GM23338 (cell line): ENCODE data around the gene NELFB. TPM values are rescaled to one million over a fixed set of nuclear protein-coding genes. Genes with fewer than 3 reads are reported as not detected.

Experiments
- ATAC-seq: fragments of 200-7000 bp; cut with Tn5 transposase; 3 replicates; pipeline ENCODE4 v1.9.1; 2020
- DNase-seq: peaks from one replicate; pipeline ENCODE4 v3.0.0-alpha.2; 2015; ENCODE audit warnings: low spot score
- H2AFZ ChIP-seq: fragments of 200-600 bp; sonication (generic); 2 replicates; pipeline ENCODE4 v1.8.0; 2016; ENCODE audit warnings: antibody characterized with exemption, mild to moderate bottlenecking, moderate library complexity
- H3F3A ChIP-seq: fragments of 200-600 bp; sonication (generic); replicated peaks from 2 replicates; pipeline ENCODE4 v1.8.0; 2017; ENCODE audit warnings: antibody characterized with exemption, mixed run types, low read depth
- H3K27ac ChIP-seq: fragments of 200-600 bp; sonication (generic); 2 replicates; pipeline ENCODE4 v1.6.1; 2016; ENCODE audit warnings: low read depth
- H3K27me3 ChIP-seq: fragments of 200-600 bp; sonication (generic); 2 replicates; pipeline ENCODE4 v1.8.0; 2016; ENCODE audit warnings: mild to moderate bottlenecking, mixed run types, moderate library complexity; ENCODE audit not compliant: insufficient read depth
- H3K36me3 ChIP-seq: fragments of 200-600 bp; sonication (generic); 2 replicates; pipeline ENCODE4 v1.8.0; 2016; ENCODE audit warnings: mild to moderate bottlenecking; ENCODE audit not compliant: insufficient read depth
- H3K4me1 ChIP-seq: fragments of 200-600 bp; sonication (generic); 2 replicates; pipeline ENCODE4 v1.8.0; 2016; ENCODE audit warnings: mild to moderate bottlenecking, moderate library complexity; ENCODE audit not compliant: insufficient read depth
- H3K4me2 ChIP-seq: fragments of 200-600 bp; sonication (generic); 2 replicates; pipeline ENCODE4 v1.7.1; 2017; ENCODE audit warnings: mixed run types
- H3K4me3 ChIP-seq: fragments of 200-600 bp; sonication (generic); 2 replicates; pipeline ENCODE4 v1.6.1; 2016; ENCODE audit warnings: mixed run types
- H3K79me2 ChIP-seq: fragments of 200-600 bp; sonication (generic); replicated peaks from 2 replicates; pipeline ENCODE4 v1.8.0; 2017; ENCODE audit warnings: mild to moderate bottlenecking; ENCODE audit not compliant: insufficient read depth
- H3K9me2 ChIP-seq: fragments of 200-600 bp; sonication (generic); 2 replicates; pipeline ENCODE4 v1.8.0; 2017; ENCODE audit not compliant: insufficient read depth
- H4K20me1 ChIP-seq: fragments of 200-600 bp; sonication (generic); replicated peaks from 2 replicates; pipeline ENCODE4 v1.8.0; 2017; ENCODE audit warnings: mild to moderate bottlenecking; ENCODE audit not compliant: insufficient read depth
- H3K27ac Mint-ChIP-seq: 2 replicates; pipeline ENCODE4 v1.8.0; 2020; ENCODE audit warnings: inconsistent platforms, mild to moderate bottlenecking, moderate library complexity, mixed read lengths
- H3K27me3 Mint-ChIP-seq: 3 replicates; pipeline ENCODE4 v1.8.0; 2022; ENCODE audit warnings: low read depth, mild to moderate bottlenecking, moderate library complexity, mixed read lengths, inconsistent platforms; ENCODE audit not compliant: insufficient read depth, poor library complexity
- H3K36me3 Mint-ChIP-seq: 3 replicates; pipeline ENCODE4 v1.8.0; 2021; ENCODE audit warnings: low read depth, mild to moderate bottlenecking, inconsistent platforms, moderate library complexity, mixed read lengths
- H3K4me1 Mint-ChIP-seq: 3 replicates; pipeline ENCODE4 v1.8.0; 2020; ENCODE audit warnings: mild to moderate bottlenecking, inconsistent platforms, mixed read lengths
- H3K4me3 Mint-ChIP-seq: 3 replicates; pipeline ENCODE4 v1.8.0; 2021; ENCODE audit warnings: moderate library complexity, mild to moderate bottlenecking, inconsistent platforms, mixed read lengths
- H3K9me3 Mint-ChIP-seq: 3 replicates; pipeline ENCODE4 v1.8.0; 2020; ENCODE audit warnings: moderate library complexity, mild to moderate bottlenecking, inconsistent platforms, mixed read lengths
- EZH2 ChIP-seq: fragments of 200-600 bp; sonication (generic); IDR thresholded peaks from one replicate; pipeline ENCODE4 v1.8.0; 2017; ENCODE audit warnings: antibody characterized with exemption, mild to moderate bottlenecking, low read depth; ENCODE audit not compliant: unreplicated experiment
- NANOG ChIP-seq: IDR thresholded peaks from 2 replicates; pipeline ENCODE4 v1.6.1; 2016; ENCODE audit warnings: antibody characterized with exemption, borderline replicate concordance
- POLR2AphosphoS5 ChIP-seq: IDR thresholded peaks from 2 replicates; pipeline ENCODE4 v1.6.1; 2016; ENCODE audit warnings: antibody characterized with exemption, low read depth
- REST ChIP-seq: IDR thresholded peaks from one replicate; pipeline ENCODE4 v1.6.1; 2018; ENCODE audit warnings: antibody characterized with exemption; ENCODE audit not compliant: unreplicated experiment
- STAT1 ChIP-seq: IDR thresholded peaks from one replicate; pipeline ENCODE4 v1.6.1; 2016; ENCODE audit warnings: antibody characterized with exemption; ENCODE audit not compliant: unreplicated experiment
- ZNF114 ChIP-seq: fragments of 250-450 bp; sonication (Bioruptor Pico); IDR thresholded peaks from 2 replicates; pipeline ENCODE4 v1.5.0; 2020; ENCODE audit warnings: mild to moderate bottlenecking, moderate library complexity
- ZNF331 ChIP-seq: fragments of 250-450 bp; sonication (Bioruptor Pico); IDR thresholded peaks from 2 replicates; pipeline ENCODE4 v1.5.0; 2020; ENCODE audit warnings: low read depth, mild to moderate bottlenecking, moderate library complexity
- ZNF462 ChIP-seq: fragments of 250-450 bp; sonication (Bioruptor Pico); IDR thresholded peaks from 2 replicates; pipeline ENCODE4 v1.5.0; 2020; ENCODE audit warnings: mild to moderate bottlenecking, moderate library complexity
- polyA plus RNA-seq: library from polyadenylated mRNA; unstranded; fragments of >200 nt; fragmentation: Nextera tagmentation; extraction: Ambion mirVana; gene quantifications from 2 replicates; pipeline ENCODE4 v1.2.1, GENCODE V29; 2016
- total RNA-seq: library from RNA; depleted of rRNA; stranded (reverse); fragments of >200 nt; shearing (Covaris generic); gene quantifications from 2 replicates; pipeline ENCODE4 v1.2.3, GENCODE V29; 2014
- TF ChIP-seq, protein P1 (sequence below), 2 experiments: fragments of 200-600 bp in 1 of 2; sonication (generic) in 1 of 2; conservative IDR thresholded peaks; 2 replicates each; pipeline versions ENCODE4 v1.5.1 to v1.6.1; 2016 to 2017; ENCODE audit warnings: antibody characterized with exemption in 2 of 2, low read depth in 2 of 2, mild to moderate bottlenecking in 2 of 2, moderate library complexity in 1 of 2

Gene NELFB
- total and polyA plus RNA-seq, 2 experiments from 2014 or later: 30.0 to 97.3 TPM

DNA sequence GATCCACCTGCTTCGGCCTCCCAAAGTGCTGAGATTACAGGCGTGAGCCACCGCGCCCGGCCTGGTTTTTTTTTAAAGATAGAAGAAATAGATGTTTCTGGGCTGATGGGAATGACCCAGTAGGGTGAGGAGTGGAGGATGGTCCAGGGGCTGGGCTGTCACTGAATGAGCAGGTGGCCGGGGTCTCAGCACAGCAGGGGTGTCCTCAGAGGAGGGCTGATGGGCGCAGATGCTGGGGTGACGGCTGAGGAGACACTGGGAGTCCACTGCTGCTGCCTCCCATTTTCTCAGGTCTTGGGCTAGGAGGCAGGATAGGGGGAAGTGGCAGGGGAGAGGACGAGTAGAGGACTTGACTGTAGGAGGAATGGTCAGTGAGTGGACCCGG is 20.1 kb downstream of the NELFB start:
- Mint-ChIP-seq H3K27ac (peak overlapping the region; percentile 86), H3K36me3 (peaks cover 9% of the 10 kb centered on the region), H3K4me1 (peaks cover 36% of the 10 kb centered on the region), H3K4me3 (no peak overlapping the region; the same call in 2 of the 3 replicates), H3K9me3 (no peaks in the 10 kb centered on the region; the same call in 2 of the 3 replicates), H3K27me3 (peaks cover 28% of the 10 kb centered on the region)
- no peak overlapping the region for H3K4me3 ChIP-seq
- DNase-seq (no peak), ATAC-seq (no peak)
- TF ChIP-seq ZNF114: no peak
- TF ChIP-seq NANOG: no peak
- TF ChIP-seq ZNF331: no peak
- TF ChIP-seq POLR2AphosphoS5: no peak
- TF ChIP-seq REST: no peak
- H3K27me3 ChIP-seq: 0 out of 2 replicates have a peak, but pooled peaks cover 3% of the 10 kb centered on the region
- peaks cover 12% of the 10 kb centered on the region for H3K4me1 ChIP-seq
- H3K9me2 ChIP-seq: no peaks in the 10 kb centered on the region
- H3K36me3 ChIP-seq: no peaks in the 10 kb centered on the region
- H3K4me2 ChIP-seq: no peak overlapping the region
- H3K27ac ChIP-seq: no peak overlapping the region
- H3F3A ChIP-seq: 0 out of 2 replicates have a peak, but pooled peaks cover 13% of the 10 kb centered on the region
- H3K79me2 ChIP-seq: no peaks in the 10 kb centered on the region
- H4K20me1 ChIP-seq: no peaks in the 10 kb centered on the region
- no peak overlapping the region for H2AFZ ChIP-seq

DNA sequence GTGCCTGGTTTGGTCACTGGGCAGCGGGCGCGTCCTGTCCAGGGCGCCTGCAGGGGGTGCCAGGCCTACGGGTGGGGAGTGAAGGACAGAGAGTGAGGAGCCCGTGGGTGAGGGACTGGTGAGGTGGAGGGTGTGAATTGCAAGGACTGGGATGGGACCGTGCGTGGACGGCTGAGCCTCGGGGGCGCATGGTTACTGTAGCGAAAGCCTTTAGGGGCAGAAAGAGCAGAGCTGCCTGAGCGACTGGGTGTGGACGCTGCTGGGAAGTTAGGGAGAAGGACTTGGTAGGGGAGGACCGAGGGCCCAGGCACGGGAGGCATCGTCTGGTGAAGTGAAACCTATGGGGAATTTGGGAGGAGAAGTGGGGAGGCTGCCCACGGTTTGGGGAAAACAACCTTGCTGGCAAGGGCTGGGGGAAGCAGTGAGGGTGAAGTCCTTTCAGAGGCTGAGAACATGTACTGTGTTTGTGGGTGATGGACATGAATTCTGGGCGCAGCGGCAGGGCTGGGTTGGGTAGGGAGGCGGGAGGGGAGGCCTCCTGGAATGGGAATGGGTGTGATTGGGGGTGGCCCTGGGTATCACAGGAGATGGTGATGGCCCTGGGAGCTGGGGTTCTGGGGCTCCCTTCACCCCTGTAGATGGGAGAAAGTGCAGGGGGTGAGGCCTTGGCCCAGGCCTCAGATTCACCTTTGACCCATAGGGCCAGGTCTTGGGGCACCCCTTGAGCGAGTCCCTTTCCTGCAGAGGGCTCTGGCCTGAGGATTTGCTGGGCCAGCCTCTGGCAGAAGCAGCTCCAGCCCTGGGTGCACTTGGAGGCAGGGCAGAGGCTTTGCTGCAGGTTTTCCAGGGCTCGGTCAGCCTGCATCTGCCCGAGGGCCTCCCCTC is 20.7 kb downstream of the NELFB start:
- Histone ChIP-seq H3K4me3 (no peak overlapping the region), H2AFZ (no peak overlapping the region), H3K27me3 (0 out of 2 replicates have a peak, but pooled peaks cover 3% of the 10 kb centered on the region), H4K20me1 (no peaks in the 10 kb centered on the region), H3K27ac (peak overlapping the region; percentile 74; the same call in 1 of the 2 replicates), H3K79me2 (no peaks in the 10 kb centered on the region), H3K4me2 (peak overlapping the region; percentile 88), H3K36me3 (no peaks in the 10 kb centered on the region), H3F3A (0 out of 2 replicates have a peak, but pooled peaks cover 13% of the 10 kb centered on the region), H3K9me2 (no peaks in the 10 kb centered on the region), H3K4me1 (peaks cover 12% of the 10 kb centered on the region)
- peak overlapping the region; percentile 86 for H3K27ac Mint-ChIP-seq
- no peaks in the 10 kb centered on the region; the same call in 2 of the 3 replicates for H3K9me3 Mint-ChIP-seq
- no peak overlapping the region; the same call in 2 of the 3 replicates for H3K4me3 Mint-ChIP-seq
- ATAC-seq (no peak), DNase-seq (no peak)
- peaks cover 30% of the 10 kb centered on the region for H3K27me3 Mint-ChIP-seq
- peaks cover 36% of the 10 kb centered on the region for H3K4me1 Mint-ChIP-seq
- H3K36me3 Mint-ChIP-seq: peaks cover 9% of the 10 kb centered on the region
- TF ChIP-seq POLR2AphosphoS5: no peak
- no peak for TF ChIP-seq STAT1
- TF ChIP-seq ZNF462 (CRISPR knock-in tag): no peak
- no peak for TF ChIP-seq EZH2
- TF ChIP-seq, protein P1, sequence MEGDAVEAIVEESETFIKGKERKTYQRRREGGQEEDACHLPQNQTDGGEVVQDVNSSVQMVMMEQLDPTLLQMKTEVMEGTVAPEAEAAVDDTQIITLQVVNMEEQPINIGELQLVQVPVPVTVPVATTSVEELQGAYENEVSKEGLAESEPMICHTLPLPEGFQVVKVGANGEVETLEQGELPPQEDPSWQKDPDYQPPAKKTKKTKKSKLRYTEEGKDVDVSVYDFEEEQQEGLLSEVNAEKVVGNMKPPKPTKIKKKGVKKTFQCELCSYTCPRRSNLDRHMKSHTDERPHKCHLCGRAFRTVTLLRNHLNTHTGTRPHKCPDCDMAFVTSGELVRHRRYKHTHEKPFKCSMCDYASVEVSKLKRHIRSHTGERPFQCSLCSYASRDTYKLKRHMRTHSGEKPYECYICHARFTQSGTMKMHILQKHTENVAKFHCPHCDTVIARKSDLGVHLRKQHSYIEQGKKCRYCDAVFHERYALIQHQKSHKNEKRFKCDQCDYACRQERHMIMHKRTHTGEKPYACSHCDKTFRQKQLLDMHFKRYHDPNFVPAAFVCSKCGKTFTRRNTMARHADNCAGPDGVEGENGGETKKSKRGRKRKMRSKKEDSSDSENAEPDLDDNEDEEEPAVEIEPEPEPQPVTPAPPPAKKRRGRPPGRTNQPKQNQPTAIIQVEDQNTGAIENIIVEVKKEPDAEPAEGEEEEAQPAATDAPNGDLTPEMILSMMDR (conservative IDR thresholded peaks at IDR 0.05; ENCODE audit: low read depth in 2 of 2): no peak
- TF ChIP-seq NANOG: no peak
